Tibial artery (tissue), 4 donors: Measurements from ENCODE around the gene CERS6.

Experiments used
- DNase-seq, 2 donors: peaks; one replicate each; pipeline ENCODE4 v3.0.0-alpha.2; 2019
- H3K27ac ChIP-seq, 2 donors: fragments of 200-600 bp; sonication (generic) in 1 of 2; 1 replicate in 1 of 2; 2 replicates in 1 of 2; pipeline ENCODE4 v1.5.1; 2018 to 2019; ENCODE audit warnings: mild to moderate bottlenecking in 1 of 2
- H3K27me3 ChIP-seq, 2 donors: fragments of 200-600 bp; sonication (generic) in 1 of 2; one replicate each; pipeline versions ENCODE4 v1.5.1 to v1.6.0; 2016 to 2019
- H3K36me3 ChIP-seq, 3 donors: fragments of 200-600 bp; sonication (generic) in 2 of 3; one replicate each; pipeline ENCODE4 v1.5.1; 2016 to 2019; ENCODE audit warnings: mild to moderate bottlenecking in 2 of 3
- H3K4me1 ChIP-seq, 4 donors: fragments of 200-600 bp; sonication (generic) in 2 of 4; 1 replicate in 3 of 4; 2 replicates in 1 of 4; pipeline ENCODE4 v1.5.1; 2016 to 2019
- H3K4me3 ChIP-seq, 2 donors: fragments of 200-600 bp; sonication (generic) in 1 of 2; 1 replicate in 1 of 2; 2 replicates in 1 of 2; pipeline ENCODE4 v1.5.1; 2018 to 2019; ENCODE audit warnings: mild to moderate bottlenecking in 2 of 2
- H3K9me3 ChIP-seq, 3 donors: fragments of 200-600 bp; sonication (generic) in 1 of 3; one replicate each; pipeline ENCODE4 v1.5.1; 2016 to 2019
- CTCF ChIP-seq, 2 experiments: fragments of 200-600 bp in 1 of 2; fragments of 450-650 bp in 1 of 2; IDR thresholded peaks; one replicate each; pipeline ENCODE4 v1.5.1; 2017 to 2019; ENCODE audit warnings: antibody characterized with exemption in 2 of 2, mild to moderate bottlenecking in 1 of 2, moderate library complexity in 1 of 2
- intact Hi-C: fragments of 100-400 bp; cut with DNase I; formaldehyde crosslinking; loops from one replicate; pipeline ENCODE4 v1.15.0; 2023; ENCODE audit warnings: low total_unique reads

The CERS6 gene

DNA sequence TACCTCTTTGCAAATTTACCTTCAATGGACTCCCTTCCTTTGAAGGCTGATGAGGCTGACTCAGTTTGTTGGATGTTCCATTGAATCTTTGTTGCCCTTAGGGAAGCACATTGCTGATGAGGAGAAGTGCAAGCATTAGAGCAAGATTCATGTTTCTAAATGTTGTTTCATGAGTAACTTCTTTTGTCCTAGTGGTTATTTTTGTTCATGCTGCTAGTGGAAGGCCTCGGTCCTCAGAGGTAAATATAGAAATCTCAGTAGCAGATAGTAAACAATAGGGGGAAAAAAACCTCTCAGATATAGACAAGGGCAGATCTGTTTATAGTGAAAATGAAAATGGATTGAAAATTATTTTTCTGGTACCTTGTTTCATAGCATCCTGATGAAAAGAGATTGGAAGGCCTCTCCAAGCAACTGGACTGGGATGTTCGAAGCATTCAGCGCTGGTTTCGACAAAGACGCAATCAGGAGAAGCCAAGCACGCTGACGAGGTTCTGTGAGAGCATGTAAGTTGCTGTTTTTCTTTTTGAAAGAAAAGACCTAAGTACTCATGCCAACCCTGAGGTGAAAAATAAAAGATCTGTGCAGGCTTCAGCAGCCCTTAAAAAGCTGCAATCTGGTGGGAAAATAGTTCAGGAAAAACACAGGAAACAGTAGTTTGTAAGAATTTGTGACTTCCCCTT, 104.9 kb downstream of the CERS6 start:
- no peak for TF ChIP-seq CTCF (IDR thresholded peaks at IDR 0.05)
- H3K4me3 ChIP-seq = no peak overlapping the region
- H3K9me3 ChIP-seq = no peaks in the 10 kb centered on the region
- no peaks in the 10 kb centered on the region for H3K27me3 ChIP-seq
- intact Hi-C loops = no loop called here
- DNase-seq = no peak
- peaks cover 0 to 5% (median 0%) of the 10 kb centered on the region in 4 donors for H3K4me1 ChIP-seq
- peaks cover 0 to 7% (median 0%) of the 10 kb centered on the region in 3 donors for H3K36me3 ChIP-seq
- no peak overlapping the region for H3K27ac ChIP-seq

- Histone ChIP-seq H3K9me3 (no peaks in the 10 kb centered on the region), H3K4me3 (no peak overlapping the region), H3K4me1 (peaks cover 0 to 5% (median under 1%) of the 10 kb centered on the region in 4 donors), H3K27ac (no peak overlapping the region), H3K27me3 (no peaks in the 10 kb centered on the region), H3K36me3 (peaks cover 0 to 7% (median 0%) of the 10 kb centered on the region in 3 donors)
- no peak for DNase-seq
- intact Hi-C loops = no loop called here
- no peak for TF ChIP-seq CTCF (IDR thresholded peaks at IDR 0.05)
Measured at GRCh38 chr2:168561991-168562390, 105.9 kb downstream of the CERS6 start.

DNA sequence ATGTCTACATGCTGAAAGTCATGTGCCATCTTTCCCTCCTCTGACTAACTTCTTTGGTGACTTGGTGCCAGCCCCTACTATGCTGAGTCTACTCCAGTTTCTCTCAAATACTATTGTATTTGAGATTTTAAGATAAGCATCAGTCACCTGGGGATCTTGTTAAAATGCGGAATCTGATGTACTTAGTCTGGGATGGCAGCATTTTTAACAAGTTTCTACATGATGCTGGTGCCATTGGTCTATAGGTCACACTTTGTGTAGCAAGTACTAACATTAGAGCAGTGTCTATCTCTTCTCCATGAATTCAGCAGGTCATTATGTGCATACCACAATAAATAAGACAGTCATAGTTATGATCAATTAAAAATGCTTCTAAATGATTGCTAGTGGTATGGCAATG, 106.9 kb downstream of the CERS6 start:
- Histone ChIP-seq H3K27me3 (no peaks in the 10 kb centered on the region), H3K36me3 (peaks cover 0 to 7% (median 0%) of the 10 kb centered on the region in 3 donors), H3K4me3 (no peak overlapping the region), H3K9me3 (no peaks in the 10 kb centered on the region), H3K27ac (no peak overlapping the region), H3K4me1 (peaks cover 0 to 11% (median 6%) of the 10 kb centered on the region in 4 donors)
- no peak for DNase-seq
- no peak for TF ChIP-seq CTCF (IDR thresholded peaks at IDR 0.05)
- intact Hi-C loops = no loop called here

- Histone ChIP-seq H3K4me3 (no peak overlapping the region), H3K4me1 (peaks cover 0 to 11% (median 8%) of the 10 kb centered on the region in 4 donors)
- TF ChIP-seq CTCF (IDR thresholded peaks at IDR 0.05) = no peak
Measured at GRCh38 chr2:168564641-168565040, 108.6 kb downstream of the CERS6 start.

GRCh38 chr2:168565112-168565511, 109.0 kb downstream of the CERS6 start:
- Histone ChIP-seq H3K9me3 (no peaks in the 10 kb centered on the region), H3K27me3 (no peaks in the 10 kb centered on the region), H3K36me3 (peaks cover 0 to 7% (median 0%) of the 10 kb centered on the region in 3 donors), H3K4me3 (no peak overlapping the region), H3K27ac (no peak overlapping the region), H3K4me1 (peaks cover 0 to 11% (median 8%) of the 10 kb centered on the region in 4 donors)
- TF ChIP-seq CTCF (IDR thresholded peaks at IDR 0.05) = no peak
- no peak for DNase-seq
- intact Hi-C loops = no loop called here

More at GRCh38 chr2:168564641-168565040, 108.6 kb downstream of the CERS6 start:
- H3K36me3 ChIP-seq = peaks cover 0 to 7% (median 0%) of the 10 kb centered on the region in 3 donors
- no peaks in the 10 kb centered on the region for H3K9me3 ChIP-seq
- no peaks in the 10 kb centered on the region for H3K27me3 ChIP-seq
- no peak for DNase-seq
- intact Hi-C loops = no loop called here
- H3K27ac ChIP-seq = no peak overlapping the region
